Esophagus muscularis mucosa (tissue), 4 donors: Measurements from ENCODE around the gene SV2B. TPM values are rescaled to one million over a fixed set of nuclear protein-coding genes. Genes with fewer than 3 reads are reported as not detected.

Source experiments
- DNase-seq: peaks from one replicate; pipeline ENCODE4 v3.0.0-alpha.2; 2017; ENCODE audit errors: extremely low spot score
- H3K27ac ChIP-seq, 4 donors: fragments of 200-600 bp; sonication (generic); replicated peaks in 1 of 4; 1 replicate in 3 of 4; 2 replicates in 1 of 4; pipeline ENCODE4 v1.5.1; 2016 to 2019; ENCODE audit warnings: mild to moderate bottlenecking in 1 of 4
- H3K27me3 ChIP-seq, 4 donors: fragments of 200-600 bp; sonication (generic); one replicate each; pipeline versions ENCODE4 v1.5.1 to v1.6.0; 2016 to 2019
- H3K36me3 ChIP-seq, 4 donors: fragments of 200-600 bp; sonication (generic); one replicate each; pipeline ENCODE4 v1.5.1; 2016 to 2019
- H3K4me1 ChIP-seq, 4 donors: fragments of 200-600 bp; sonication (generic); one replicate each; pipeline ENCODE4 v1.5.1; 2016 to 2019
- H3K4me3 ChIP-seq, 4 donors: fragments of 200-600 bp; sonication (generic); 1 replicate in 2 of 4; 2 replicates in 2 of 4; pipeline ENCODE4 v1.5.1; 2016 to 2019; ENCODE audit warnings: mild to moderate bottlenecking in 4 of 4, moderate library complexity in 1 of 4
- H3K9me3 ChIP-seq, 4 donors: fragments of 200-600 bp; sonication (generic); 1 replicate in 3 of 4; 2 replicates in 1 of 4; pipeline ENCODE4 v1.5.1; 2016 to 2019
- CTCF ChIP-seq, 3 experiments: fragments of 200-600 bp in 2 of 3; fragments of 450-650 bp in 1 of 3; sonication (generic) in 2 of 3; IDR thresholded peaks; one replicate each; pipeline ENCODE4 v1.5.1; 2017 to 2019; ENCODE audit warnings: antibody characterized with exemption in 3 of 3, mild to moderate bottlenecking in 2 of 3, moderate library complexity in 1 of 3
- EP300 ChIP-seq: sonication (generic); formaldehyde crosslinking; IDR thresholded peaks from one replicate; pipeline ENCODE4 v1.6.1; 2017; ENCODE audit warnings: antibody characterized with exemption
- POLR2A ChIP-seq: fragments of 450-650 bp; IDR thresholded peaks from one replicate; pipeline ENCODE4 v1.6.1; 2017; ENCODE audit warnings: antibody characterized with exemption, moderate library complexity, mild to moderate bottlenecking, low read depth
- POLR2AphosphoS5 ChIP-seq, 2 donors: sonication (generic); formaldehyde crosslinking; IDR thresholded peaks; one replicate each; pipeline ENCODE4 v1.6.1; 2017; ENCODE audit warnings: antibody characterized with exemption in 2 of 2
- WGBS: methylation state at CpG from one replicate; pipeline ENCODE4 v1.1.5; 2018; 5-methylcytosine and 5-hydroxymethylcytosine counted together
- intact Hi-C: fragments of 100-400 bp; cut with DNase I; formaldehyde crosslinking; loops from one replicate; pipeline ENCODE4 v1.15.1; 2023
- total RNA-seq, 4 donors: library from RNA; depleted of rRNA; stranded (reverse); fragments of >200 nt; gene quantifications; one replicate each; pipeline versions ENCODE4 v1.1.0 to v1.2.1, GENCODE V29; 2016

SV2B gene
- total RNA-seq, 4 donors from 2014 or later: 1.9 to 3.0 (median 2.1) TPM

- H3K27me3 ChIP-seq: peaks cover 0 to 28% (median 3%) of the 10 kb centered on the region in 4 donors
- DNase-seq: no peak
- no peak overlapping the region for H3K27ac ChIP-seq
- intact Hi-C loops: no loop called here
- H3K36me3 ChIP-seq: no peaks in the 10 kb centered on the region
- H3K4me1 ChIP-seq: no peaks in the 10 kb centered on the region
- 74% methylated on average over 7 of the region's 7 CpGs for WGBS
- TF ChIP-seq CTCF (IDR thresholded peaks at IDR 0.05): no peak
- no peak for TF ChIP-seq EP300
- TF ChIP-seq POLR2A: no peak
- no peak for TF ChIP-seq POLR2AphosphoS5 (IDR thresholded peaks at IDR 0.05)
- H3K4me3 ChIP-seq: no peak overlapping the region
- no peaks in the 10 kb centered on the region for H3K9me3 ChIP-seq
Measured at GRCh38 chr15:91158415-91159394, 58.6 kb downstream of the SV2B start.

DNA sequence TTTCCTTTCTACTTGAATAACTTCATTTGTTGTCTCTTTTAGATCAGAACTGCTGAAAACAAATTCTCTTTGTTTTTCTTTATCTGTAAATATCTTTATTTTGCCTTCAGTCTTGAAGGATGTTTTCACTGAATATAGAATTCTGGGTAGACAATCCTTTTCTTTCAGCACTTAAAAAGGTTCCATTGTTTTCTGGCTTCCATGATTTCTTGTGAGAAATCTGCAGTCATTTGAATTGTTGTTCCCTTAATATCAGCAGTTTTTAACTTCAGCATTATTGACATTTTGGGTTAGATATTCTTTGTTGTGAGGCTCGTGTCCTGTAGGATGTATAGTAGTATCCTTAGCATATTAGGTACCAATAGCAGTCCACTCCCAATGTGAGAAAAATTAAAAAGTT lies 65.8 kb downstream of the SV2B start:
- WGBS: 88% methylated on average over 1 of the region's 1 CpG
- Histone ChIP-seq H3K4me3 (no peak overlapping the region), H3K27ac (no peak overlapping the region), H3K4me1 (no peaks in the 10 kb centered on the region), H3K36me3 (no peaks in the 10 kb centered on the region), H3K9me3 (peaks cover 0 to 26% (median 20%) of the 10 kb centered on the region in 4 donors), H3K27me3 (no peaks in the 10 kb centered on the region)
- no peak for DNase-seq
- intact Hi-C loops: no loop called here
- no peak for TF ChIP-seq POLR2AphosphoS5 (IDR thresholded peaks at IDR 0.05)
- TF ChIP-seq EP300: no peak
- no peak for TF ChIP-seq POLR2A
- no peak for TF ChIP-seq CTCF (IDR thresholded peaks at IDR 0.05)

GRCh38 chr15:91168457-91168856 lies 68.4 kb downstream of the SV2B start:
- TF ChIP-seq POLR2A (no peak), CTCF (IDR thresholded peaks at IDR 0.05) (no peak), POLR2AphosphoS5 (IDR thresholded peaks at IDR 0.05) (no peak), EP300 (no peak)
- Histone ChIP-seq H3K4me1 (no peaks in the 10 kb centered on the region), H3K4me3 (no peak overlapping the region), H3K9me3 (peaks cover 0 to 26% (median 20%) of the 10 kb centered on the region in 4 donors), H3K27ac (no peak overlapping the region), H3K36me3 (no peaks in the 10 kb centered on the region), H3K27me3 (peaks cover 0 to 4% (median 0%) of the 10 kb centered on the region in 4 donors)
- no peak for DNase-seq
- intact Hi-C loops: no loop called here

GRCh38 chr15:91171334-91171733 lies 71.3 kb downstream of the SV2B start:
- no peak for DNase-seq
- WGBS: 74% methylated on average over 8 of the region's 9 CpGs
- TF ChIP-seq POLR2AphosphoS5 (IDR thresholded peaks at IDR 0.05) (no peak), CTCF (IDR thresholded peaks at IDR 0.05) (no peak), POLR2A (no peak), EP300 (no peak)
- Histone ChIP-seq H3K27ac (no peak overlapping the region), H3K9me3 (peaks cover 0 to 12% (median 6%) of the 10 kb centered on the region in 4 donors), H3K4me1 (no peaks in the 10 kb centered on the region), H3K36me3 (no peaks in the 10 kb centered on the region), H3K4me3 (no peak overlapping the region), H3K27me3 (peaks cover 0 to 4% (median 0%) of the 10 kb centered on the region in 4 donors)
- intact Hi-C loops: no loop called here
